ENCODE measurements around the gene OR6J1.

OR6J1 gene

GRCh38 chr14:22610931-22611330 lies 33.2 kb downstream of the OR6J1 start:
- H3K27ac ChIP-seq (ENCODE audit: low read depth, low read length): no peak overlapping the region
- H3K27me3 ChIP-seq (ENCODE audit: control insufficient read depth, low read length): no peaks in the 10 kb centered on the region
- H4K20me1 ChIP-seq (ENCODE audit: control insufficient read depth, insufficient read depth, low read depth, low read length): no peaks in the 10 kb centered on the region
- H3K36me3 ChIP-seq (ENCODE audit: control insufficient read depth, low read length): no peaks in the 10 kb centered on the region
- H3F3A ChIP-seq (ENCODE audit: control insufficient read depth, insufficient read depth): no peaks in the 10 kb centered on the region
- H3K79me2 ChIP-seq (ENCODE audit: control insufficient read depth, low read length): no peaks in the 10 kb centered on the region
- TF ChIP-seq CTCF (IDR thresholded peaks at IDR 0.05; ENCODE audit: low read depth, low read length, poor library complexity, severe bottlenecking): no peak
- TF ChIP-seq EZH2phosphoT487 (IDR thresholded peaks at IDR 0.05; ENCODE audit: borderline replicate concordance, low read length): no peak
- H3K9me2 ChIP-seq (replicated peaks; ENCODE audit: control insufficient read depth, low read length): no peaks in the 10 kb centered on the region
- no peaks in the 10 kb centered on the region for H3K4me1 ChIP-seq (ENCODE audit: control insufficient read depth, low read length)
- no peak overlapping the region for H3K4me3 ChIP-seq (ENCODE audit: low read length)
- no peaks in the 10 kb centered on the region; the same call in 1 of the 2 replicates for H3K9me3 ChIP-seq (ENCODE audit: control insufficient read depth, insufficient read depth, low read length)
- H3K4me2 ChIP-seq (ENCODE audit: low read length): no peak overlapping the region

DNA sequence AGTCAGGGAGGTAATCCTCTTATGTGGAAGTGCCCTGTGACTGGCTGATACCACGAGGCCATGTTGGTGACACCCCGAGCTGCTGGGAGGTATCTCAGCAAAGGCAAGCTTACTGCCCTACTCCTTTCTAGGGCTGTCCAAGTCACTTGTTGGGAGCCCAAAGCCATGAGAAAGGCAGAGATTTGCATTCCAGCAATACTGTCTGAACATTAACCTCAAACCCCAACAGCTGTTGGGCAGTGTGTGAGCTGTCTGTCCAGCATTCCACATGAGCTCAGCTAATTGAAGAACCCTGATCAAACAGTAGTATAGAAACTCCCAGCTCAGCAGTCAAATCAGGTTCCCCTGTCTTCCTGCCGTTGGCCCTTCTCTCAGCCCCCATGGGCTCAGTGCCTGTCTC lies 36.9 kb downstream of the OR6J1 start:
- Histone ChIP-seq H3K36me3 (ENCODE audit: control insufficient read depth, low read length) (no peaks in the 10 kb centered on the region), H3F3A (ENCODE audit: control insufficient read depth, insufficient read depth) (no peaks in the 10 kb centered on the region), H3K4me1 (ENCODE audit: control insufficient read depth, low read length) (no peaks in the 10 kb centered on the region), H3K79me2 (ENCODE audit: control insufficient read depth, low read length) (no peaks in the 10 kb centered on the region), H3K9me2 (replicated peaks; ENCODE audit: control insufficient read depth, low read length) (no peaks in the 10 kb centered on the region), H3K4me3 (ENCODE audit: low read length) (no peak overlapping the region), H3K27ac (ENCODE audit: low read depth, low read length) (no peak overlapping the region), H4K20me1 (ENCODE audit: control insufficient read depth, insufficient read depth, low read depth, low read length) (no peaks in the 10 kb centered on the region), H3K9me3 (ENCODE audit: control insufficient read depth, insufficient read depth, low read length) (no peaks in the 10 kb centered on the region), H3K27me3 (ENCODE audit: control insufficient read depth, low read length) (peaks cover 3% of the 10 kb centered on the region), H3K4me2 (ENCODE audit: low read length) (no peak overlapping the region)
- no peak for TF ChIP-seq EZH2phosphoT487 (IDR thresholded peaks at IDR 0.05; ENCODE audit: borderline replicate concordance, low read length)
- no peak for TF ChIP-seq CTCF (IDR thresholded peaks at IDR 0.05; ENCODE audit: low read depth, low read length, poor library complexity, severe bottlenecking)

DNA sequence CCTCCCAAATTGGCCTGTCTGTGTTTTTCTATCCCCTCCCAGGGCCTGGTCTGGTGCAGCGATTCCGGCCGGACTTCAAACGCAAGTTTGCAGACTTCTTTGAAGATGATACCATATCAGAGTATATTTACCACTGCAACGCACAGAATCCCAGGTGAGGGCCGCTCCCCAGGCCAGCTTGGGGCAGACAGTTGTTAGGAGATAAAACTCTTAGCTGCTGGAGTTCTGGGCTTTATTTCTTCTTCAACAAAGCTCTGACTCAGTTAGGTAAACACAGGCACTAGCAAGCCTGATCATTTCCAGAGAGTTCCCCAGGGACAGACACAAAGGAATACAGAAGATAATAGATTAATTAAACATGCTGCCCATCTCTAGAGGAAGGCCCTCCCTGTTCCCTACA lies 37.8 kb downstream of the OR6J1 start:
- TF ChIP-seq CTCF (IDR thresholded peaks at IDR 0.05; ENCODE audit: low read depth, low read length, poor library complexity, severe bottlenecking) (no peak), EZH2phosphoT487 (IDR thresholded peaks at IDR 0.05; ENCODE audit: borderline replicate concordance, low read length) (no peak)
- Histone ChIP-seq H3K4me3 (ENCODE audit: low read length) (no peak overlapping the region), H3K4me2 (ENCODE audit: low read length) (no peak overlapping the region), H3K9me3 (ENCODE audit: control insufficient read depth, insufficient read depth, low read length) (no peaks in the 10 kb centered on the region), H3F3A (ENCODE audit: control insufficient read depth, insufficient read depth) (no peaks in the 10 kb centered on the region), H3K4me1 (ENCODE audit: control insufficient read depth, low read length) (no peaks in the 10 kb centered on the region), H3K36me3 (ENCODE audit: control insufficient read depth, low read length) (no peaks in the 10 kb centered on the region), H4K20me1 (ENCODE audit: control insufficient read depth, insufficient read depth, low read depth, low read length) (no peaks in the 10 kb centered on the region), H3K27me3 (ENCODE audit: control insufficient read depth, low read length) (peaks cover 11% of the 10 kb centered on the region), H3K9me2 (replicated peaks; ENCODE audit: control insufficient read depth, low read length) (no peaks in the 10 kb centered on the region), H3K79me2 (ENCODE audit: control insufficient read depth, low read length) (no peaks in the 10 kb centered on the region), H3K27ac (ENCODE audit: low read depth, low read length) (no peak overlapping the region)

DNA sequence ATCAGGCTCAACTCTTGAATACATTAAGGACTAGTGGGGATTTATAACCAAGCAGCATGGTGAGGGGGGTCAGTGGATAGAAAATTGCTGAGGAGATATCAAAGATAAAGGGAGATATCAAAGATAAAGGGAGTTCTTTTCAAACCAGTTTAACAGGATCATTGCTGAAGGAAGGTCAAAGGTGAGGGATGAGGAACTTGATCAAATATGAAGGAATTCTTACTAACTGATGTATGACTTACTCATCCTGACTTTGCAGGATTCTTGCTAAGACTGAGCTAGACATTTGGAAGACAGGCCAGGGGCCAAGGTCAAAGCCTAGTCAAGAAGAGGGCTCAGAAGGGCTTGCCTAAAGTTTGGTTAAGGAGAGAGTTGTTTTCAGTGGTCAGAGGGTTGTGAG lies 41.3 kb downstream of the OR6J1 start:
- Histone ChIP-seq H3K9me3 (ENCODE audit: control insufficient read depth, insufficient read depth, low read length) (no peaks in the 10 kb centered on the region), H3K79me2 (ENCODE audit: control insufficient read depth, low read length) (no peaks in the 10 kb centered on the region), H3K4me2 (ENCODE audit: low read length) (no peak overlapping the region), H3K4me3 (ENCODE audit: low read length) (no peak overlapping the region), H3K4me1 (ENCODE audit: control insufficient read depth, low read length) (peaks cover 25% of the 10 kb centered on the region), H3K9me2 (replicated peaks; ENCODE audit: control insufficient read depth, low read length) (no peaks in the 10 kb centered on the region), H3K27me3 (ENCODE audit: control insufficient read depth, low read length) (peaks cover 37% of the 10 kb centered on the region), H3F3A (ENCODE audit: control insufficient read depth, insufficient read depth) (no peaks in the 10 kb centered on the region), H3K36me3 (ENCODE audit: control insufficient read depth, low read length) (no peaks in the 10 kb centered on the region), H4K20me1 (ENCODE audit: control insufficient read depth, insufficient read depth, low read depth, low read length) (no peaks in the 10 kb centered on the region), H3K27ac (ENCODE audit: low read depth, low read length) (no peak overlapping the region)
- TF ChIP-seq EZH2phosphoT487 (IDR thresholded peaks at IDR 0.05; ENCODE audit: borderline replicate concordance, low read length) (no peak), CTCF (IDR thresholded peaks at IDR 0.05; ENCODE audit: low read depth, low read length, poor library complexity, severe bottlenecking) (no peak)

Measured in DOHH2 (cell line).